CD4-positive, CD25-positive, alpha-beta regulatory T cell (primary cell): ENCODE results near the gene COQ8A. TPM values are rescaled to one million over a fixed set of nuclear protein-coding genes. Genes with fewer than 3 reads are reported as not detected.
"Not testable (repeated sequence)": the region's sequence is repeated elsewhere in the genome, so short reads cannot be mapped to it uniquely, and the experiment has no call there.

Experiments used
- ATAC-seq, 2 donors: fragments of 150-1000 bp; cut with Tn5 transposase; one replicate each; pipeline ENCODE4 v1.10.0; 2021; ENCODE audit warnings: low read depth in 2 of 2, moderate number of reproducible peaks in 2 of 2, moderate library complexity in 1 of 2
- DNase-seq, 3 donors: peaks; one replicate each; pipeline versions ENCODE4 v3.0.0 to v3.0.0-alpha.2; 2012 to 2022; ENCODE audit warnings: mixed read lengths in 1 of 3
- H3K27ac ChIP-seq: one replicate; pipeline ENCODE4 v1.7.0; 2013; ENCODE audit warnings: mild to moderate bottlenecking, low read length; ENCODE audit not compliant: insufficient read depth, poor library complexity, severe bottlenecking
- H3K27me3 ChIP-seq: one replicate; pipeline ENCODE4 v1.7.0; 2013; ENCODE audit warnings: low read length; ENCODE audit not compliant: control insufficient read depth, insufficient read depth
- H3K36me3 ChIP-seq: one replicate; pipeline ENCODE4 v1.7.0; 2013; ENCODE audit warnings: mild to moderate bottlenecking, low read length, moderate library complexity; ENCODE audit not compliant: control insufficient read depth, insufficient read depth
- H3K4me1 ChIP-seq: 2 replicates; pipeline ENCODE4 v1.7.0; 2013; ENCODE audit warnings: mild to moderate bottlenecking, low read length; ENCODE audit not compliant: insufficient read depth, control insufficient read depth, poor library complexity, severe bottlenecking
- H3K4me3 ChIP-seq: one replicate; pipeline ENCODE4 v1.7.0; 2013; ENCODE audit warnings: low read depth, mild to moderate bottlenecking, low read length, moderate library complexity
- H3K9me3 ChIP-seq, 2 experiments: 1 replicate in 1 of 2; 2 replicates in 1 of 2; pipeline ENCODE4 v1.7.0; 2013; ENCODE audit warnings: low read length in 2 of 2, mild to moderate bottlenecking in 1 of 2, moderate library complexity in 1 of 2; ENCODE audit not compliant: control insufficient read depth in 2 of 2
- H3K27ac Mint-ChIP-seq, 3 donors: one replicate each; pipeline ENCODE4 v1.8.0; 2020 to 2022; ENCODE audit warnings: mild to moderate bottlenecking in 3 of 3, mixed read lengths in 3 of 3, moderate library complexity in 2 of 3
- H3K27me3 Mint-ChIP-seq: one replicate; pipeline ENCODE4 v1.8.0; 2022; ENCODE audit warnings: mild to moderate bottlenecking, mixed read lengths
- H3K36me3 Mint-ChIP-seq: one replicate; pipeline ENCODE4 v1.8.0; 2020; ENCODE audit warnings: mixed read lengths
- H3K4me1 Mint-ChIP-seq, 4 donors: one replicate each; pipeline ENCODE4 v1.8.0; 2020 to 2022; ENCODE audit warnings: mixed read lengths in 4 of 4, mild to moderate bottlenecking in 1 of 4
- H3K4me3 Mint-ChIP-seq, 4 donors: one replicate each; pipeline ENCODE4 v1.8.0; 2020 to 2022; ENCODE audit warnings: mild to moderate bottlenecking in 4 of 4, mixed read lengths in 4 of 4, moderate library complexity in 3 of 4
- H3K9me3 Mint-ChIP-seq, 7 donors: one replicate each; pipeline ENCODE4 v1.8.0; 2020 to 2022; ENCODE audit warnings: mixed read lengths in 7 of 7, mild to moderate bottlenecking in 3 of 7, moderate library complexity in 2 of 7
- polyA plus RNA-seq, 4 donors: library from polyadenylated mRNA; unstranded; fragments of 300-500 nt; fragmentation: Illumina TruSeq; gene quantifications; one replicate each; pipeline ENCODE4 v1.2.3, GENCODE V29; 2021
- total RNA-seq: library from RNA; stranded (reverse); gene quantifications from one replicate; pipeline ENCODE4 v1.2.3, GENCODE V29; 2022

The COQ8A gene
- total and polyA plus RNA-seq, 5 donors from 2014 or later: 44.1 to 60.1 (median 54.4) TPM

DNA sequence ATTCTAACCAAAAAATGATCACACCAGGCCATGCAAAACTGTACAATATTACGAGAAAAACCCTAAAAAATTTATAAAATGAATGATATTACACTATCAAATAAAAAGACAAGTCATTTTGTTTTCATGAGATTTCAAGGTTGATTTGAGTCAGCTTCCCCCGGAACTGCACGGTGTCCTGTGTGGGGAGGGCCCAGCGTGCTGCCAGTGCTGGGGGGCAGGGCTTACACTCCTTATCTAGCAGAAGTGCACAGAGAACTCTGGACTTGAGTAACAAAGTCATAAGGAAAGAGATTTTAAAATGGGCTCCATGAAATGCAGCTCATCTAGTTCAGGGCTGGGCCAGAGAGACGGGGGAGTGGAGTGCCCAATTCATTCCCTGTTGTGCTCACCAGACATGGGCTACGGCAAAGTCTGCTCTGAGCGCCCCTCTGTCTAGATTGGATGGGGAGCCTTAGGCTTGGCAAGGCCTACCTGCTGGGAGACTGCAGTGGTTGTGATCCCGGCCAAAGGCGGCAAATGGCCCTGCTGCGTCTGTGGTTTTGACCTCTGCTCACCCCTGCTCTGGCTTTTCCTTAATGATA, 50.1 kb downstream of the COQ8A start:
- DNase-seq (peak; percentile 27 to 94 (median 54)), ATAC-seq (peak; percentile 94 to 96)
- peaks cover 22 to 45% (median 25%) of the 10 kb centered on the region in 4 donors for H3K4me1 Mint-ChIP-seq
- Histone ChIP-seq H3K27ac (peak overlapping the region; percentile 62), H3K4me3 (peak overlapping the region; percentile 56), H3K27me3 (no peaks in the 10 kb centered on the region), H3K9me3 (no peaks in the 10 kb centered on the region), H3K4me1 (peaks cover 36% of the 10 kb centered on the region), H3K36me3 (peaks cover 20% of the 10 kb centered on the region)
- H3K4me3 Mint-ChIP-seq: peak overlapping the region; percentile 20 to 78 (median 34)
- no peaks in the 10 kb centered on the region for H3K27me3 Mint-ChIP-seq
- peaks cover 13% of the 10 kb centered on the region for H3K36me3 Mint-ChIP-seq
- peak overlapping the region; percentile 87 to 95 (median 90) for H3K27ac Mint-ChIP-seq
- no peaks in the 10 kb centered on the region for H3K9me3 Mint-ChIP-seq

DNA sequence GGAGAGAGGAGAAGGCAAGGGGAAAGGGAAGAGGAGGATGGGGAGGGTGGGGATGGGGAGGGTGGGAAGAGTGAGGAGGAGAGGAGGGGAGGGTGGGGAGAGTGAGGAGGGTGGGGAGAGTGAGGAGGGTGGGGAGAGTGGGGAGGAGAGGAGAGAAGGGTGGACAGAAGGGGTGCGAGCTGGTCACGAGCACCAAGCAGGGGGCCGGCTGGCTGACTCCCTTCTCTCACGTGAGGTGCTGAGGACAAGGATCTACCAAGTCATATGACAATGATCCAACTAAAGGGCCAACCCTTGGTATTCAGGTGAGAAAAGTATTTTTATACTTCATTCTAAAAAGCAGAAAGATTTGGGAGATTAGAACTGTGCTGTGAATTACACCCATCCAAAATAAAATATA, 51.8 kb downstream of the COQ8A start:
- Mint-ChIP-seq H3K27me3 (no peaks in the 10 kb centered on the region), H3K4me3 (no peak overlapping the region), H3K4me1 (peaks cover 22 to 50% (median 30%) of the 10 kb centered on the region in 4 donors), H3K36me3 (peaks cover 1% of the 10 kb centered on the region), H3K27ac (no peak overlapping the region), H3K9me3 (no peaks in the 10 kb centered on the region)
- H3K27me3 ChIP-seq: no peaks in the 10 kb centered on the region
- DNase-seq (no peak), ATAC-seq (no peak)
- peaks cover 38% of the 10 kb centered on the region for H3K4me1 ChIP-seq
- H3K36me3 ChIP-seq: peaks cover 3% of the 10 kb centered on the region
- no peak overlapping the region for H3K4me3 ChIP-seq
- H3K9me3 ChIP-seq: no peaks in the 10 kb centered on the region
- H3K27ac ChIP-seq: no peak overlapping the region

DNA sequence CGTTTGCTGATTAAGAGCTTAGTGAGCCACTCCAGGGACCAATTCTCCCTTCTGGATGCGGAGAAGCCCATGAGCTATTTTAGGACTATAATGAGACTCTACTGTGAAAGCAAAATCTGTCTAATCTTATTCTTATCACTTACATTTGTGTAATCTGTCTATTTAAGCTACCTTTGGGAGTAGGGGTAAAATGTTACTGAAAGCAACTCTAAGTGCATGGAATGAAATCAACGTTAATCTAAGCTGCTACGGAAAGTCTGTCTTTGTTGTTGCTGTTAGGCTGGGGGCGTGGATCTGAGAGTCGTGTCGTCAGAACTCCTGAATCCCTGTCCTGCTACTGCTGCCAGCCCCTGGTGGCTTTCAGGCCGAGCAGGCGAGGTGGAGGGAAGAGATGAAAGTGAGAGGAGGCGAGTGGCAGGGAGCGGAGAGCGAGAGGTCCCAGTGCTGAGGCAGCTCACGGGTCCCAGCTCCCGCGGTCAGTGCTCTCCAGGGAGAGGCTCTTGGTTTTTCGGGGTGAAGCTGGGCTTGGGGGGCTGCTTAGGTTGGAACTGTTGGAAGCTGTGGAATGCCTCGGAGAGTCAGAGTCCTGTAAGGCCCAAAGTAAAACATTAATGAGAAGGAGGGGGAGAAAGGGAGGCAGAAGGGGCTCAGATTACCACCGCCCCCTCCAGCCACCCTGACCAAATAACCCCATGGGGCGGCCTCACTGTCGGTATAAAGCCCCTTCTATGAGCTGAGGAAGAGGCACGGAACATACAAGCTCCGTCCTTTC, 53.9 kb downstream of the COQ8A start:
- Mint-ChIP-seq H3K27me3 (peaks cover 5% of the 10 kb centered on the region), H3K4me1 (peaks cover 17 to 32% (median 23%) of the 10 kb centered on the region in 4 donors), H3K4me3 (no peak overlapping the region), H3K36me3 (no peaks in the 10 kb centered on the region), H3K9me3 (peaks cover 0 to 4% (median 2%) of the 10 kb centered on the region in 7 donors), H3K27ac (no peak overlapping the region)
- no peaks in the 10 kb centered on the region for H3K27me3 ChIP-seq
- DNase-seq (no peak), ATAC-seq (no peak)
- no peaks in the 10 kb centered on the region for H3K9me3 ChIP-seq
- no peaks in the 10 kb centered on the region for H3K36me3 ChIP-seq
- no peak overlapping the region for H3K27ac ChIP-seq
- peaks cover 22% of the 10 kb centered on the region for H3K4me1 ChIP-seq
- no peak overlapping the region for H3K4me3 ChIP-seq

DNA sequence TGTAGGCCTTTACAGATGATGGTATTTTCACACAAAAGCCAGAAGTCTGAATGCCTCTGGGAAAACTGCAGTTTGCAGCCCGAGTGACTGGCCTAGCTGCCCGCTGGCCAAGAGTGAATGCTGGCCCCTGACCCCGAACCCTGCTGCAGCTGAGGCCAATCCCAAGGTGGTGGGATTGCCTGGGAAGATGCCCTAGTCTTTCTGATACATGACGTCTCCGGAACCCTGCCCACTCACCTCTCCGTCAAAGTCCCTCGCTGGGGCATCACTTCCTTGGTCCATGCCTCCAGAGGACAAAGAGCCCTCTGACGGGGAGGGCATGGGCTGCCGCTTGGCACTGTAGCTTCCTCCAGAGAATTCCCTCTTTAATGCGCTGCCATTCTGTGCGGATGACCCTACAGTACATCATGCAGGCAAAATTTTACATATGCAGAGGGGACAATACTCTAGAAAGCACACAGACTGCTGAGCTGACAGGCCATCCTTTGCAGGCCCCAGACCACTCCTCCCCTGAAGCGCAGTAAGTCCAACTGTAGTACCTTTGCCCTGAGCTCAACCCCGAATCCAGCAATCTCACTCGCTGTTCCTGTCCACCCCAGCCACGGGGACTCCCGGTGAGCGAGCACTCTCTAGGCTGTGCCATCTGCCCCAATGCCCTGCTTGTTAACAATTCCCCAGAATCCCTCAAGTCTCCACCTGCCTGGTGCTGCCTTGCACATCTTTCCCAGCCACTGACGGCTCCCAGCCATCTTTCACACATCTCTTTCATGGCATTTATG, 54.7 kb downstream of the COQ8A start:
- Mint-ChIP-seq H3K4me3 (peak overlapping the region in 1 of 4 donors; percentile 12), H3K4me1 (peaks cover 11 to 24% (median 16%) of the 10 kb centered on the region in 4 donors), H3K9me3 (peaks cover 0 to 4% (median 2%) of the 10 kb centered on the region in 7 donors), H3K27ac (peak overlapping the region in 2 of 3 donors; percentile 16 to 70), H3K36me3 (no peaks in the 10 kb centered on the region), H3K27me3 (peaks cover 5% of the 10 kb centered on the region)
- no peaks in the 10 kb centered on the region for H3K36me3 ChIP-seq
- no peaks in the 10 kb centered on the region for H3K9me3 ChIP-seq
- DNase-seq: no peak
- H3K4me3 ChIP-seq: no peak overlapping the region
- H3K27me3 ChIP-seq: no peaks in the 10 kb centered on the region
- no peak overlapping the region for H3K27ac ChIP-seq
- no peak for ATAC-seq
- peaks cover 15% of the 10 kb centered on the region for H3K4me1 ChIP-seq

DNA sequence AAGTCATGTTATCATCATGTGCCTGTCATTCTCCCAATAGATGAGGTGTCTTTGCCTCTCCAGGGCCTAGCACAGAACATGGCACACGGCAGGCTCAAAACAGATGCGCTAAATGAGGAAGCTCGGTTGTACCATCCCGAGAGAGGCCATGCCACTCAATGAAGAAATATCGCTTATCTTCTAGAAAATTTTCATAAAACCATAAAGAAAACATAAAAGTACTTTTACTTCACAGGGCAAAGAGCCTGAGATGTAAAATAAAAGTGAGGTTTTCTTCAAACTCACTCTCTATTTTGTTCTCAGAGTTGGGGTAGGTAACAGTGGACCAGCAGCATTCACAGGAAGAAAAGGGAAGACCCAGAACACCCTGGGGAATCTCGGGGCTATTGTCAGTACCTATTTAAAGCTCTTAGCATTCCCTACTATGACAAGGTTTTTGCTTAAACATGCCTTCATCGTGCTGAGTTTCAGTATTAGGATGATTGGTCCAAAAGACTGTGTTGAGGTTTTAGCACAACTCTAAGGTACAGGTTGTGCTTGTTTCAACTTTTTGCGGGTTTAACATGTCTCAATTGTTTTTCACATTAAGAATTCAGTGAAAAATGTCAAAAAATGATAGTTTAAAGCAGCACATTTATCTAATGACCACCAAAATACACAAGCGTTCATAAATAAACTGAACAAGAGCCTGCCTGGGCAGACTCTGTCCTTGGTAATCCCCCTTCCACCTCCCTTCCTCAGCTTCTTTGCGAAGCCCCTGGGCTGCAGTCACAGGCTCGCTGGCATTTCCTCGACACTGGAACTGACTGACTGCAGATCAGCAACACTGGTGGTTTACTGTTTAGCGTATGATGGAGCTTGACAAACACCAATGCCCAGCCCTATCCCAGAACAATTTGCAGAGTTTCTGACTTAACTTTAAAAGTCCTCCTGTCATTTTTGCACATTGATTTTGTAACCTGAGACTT, 55.6 kb downstream of the COQ8A start:
- H3K27ac ChIP-seq: no peak overlapping the region
- no peaks in the 10 kb centered on the region for H3K36me3 ChIP-seq
- H3K4me1 ChIP-seq: peaks cover 6% of the 10 kb centered on the region
- Mint-ChIP-seq H3K27ac (peak overlapping the region; percentile 6 to 70 (median 20)), H3K9me3 (peaks cover 0 to 4% (median 2%) of the 10 kb centered on the region in 7 donors), H3K27me3 (peaks cover 5% of the 10 kb centered on the region), H3K4me1 (peaks cover 3 to 16% (median 7%) of the 10 kb centered on the region in 4 donors), H3K36me3 (no peaks in the 10 kb centered on the region), H3K4me3 (peak overlapping the region in 3 of 4 donors; percentile 12 to 60 (median 31))
- no peaks in the 10 kb centered on the region for H3K9me3 ChIP-seq
- peak in 1 of 3 donors; percentile 20 for DNase-seq
- ATAC-seq: no peak
- H3K4me3 ChIP-seq: peak overlapping the region; percentile 21
- no peaks in the 10 kb centered on the region for H3K27me3 ChIP-seq

DNA sequence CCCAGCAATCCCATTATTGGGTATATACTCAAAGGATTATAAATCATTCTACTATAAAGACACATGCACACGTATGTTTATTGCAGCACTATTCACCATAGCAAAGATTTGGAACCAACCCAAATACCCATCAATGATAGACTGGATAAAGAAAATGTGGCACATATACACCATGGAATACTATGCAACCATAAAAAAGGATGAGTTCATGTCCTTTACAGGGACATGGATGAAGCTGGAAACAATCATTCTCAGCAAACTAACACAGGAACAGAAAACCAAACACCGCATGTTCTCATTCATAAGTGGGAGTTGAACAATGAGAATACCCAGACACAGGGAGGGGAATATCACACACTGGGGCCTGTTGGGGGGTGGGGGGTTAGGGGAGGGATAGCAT, 59.5 kb downstream of the COQ8A start:
- not testable (repeated sequence) for H3K36me3 ChIP-seq, H3K27me3 Mint-ChIP-seq, H3K27me3 ChIP-seq, H3K27ac ChIP-seq, H3K27ac Mint-ChIP-seq, H3K36me3 Mint-ChIP-seq, H3K9me3 Mint-ChIP-seq, H3K4me3 ChIP-seq, DNase-seq, ATAC-seq, H3K4me1 ChIP-seq, H3K4me3 Mint-ChIP-seq, H3K9me3 ChIP-seq
- peaks cover 0 to 13% (median 5%) of the 10 kb centered on the region in 4 donors for H3K4me1 Mint-ChIP-seq

DNA sequence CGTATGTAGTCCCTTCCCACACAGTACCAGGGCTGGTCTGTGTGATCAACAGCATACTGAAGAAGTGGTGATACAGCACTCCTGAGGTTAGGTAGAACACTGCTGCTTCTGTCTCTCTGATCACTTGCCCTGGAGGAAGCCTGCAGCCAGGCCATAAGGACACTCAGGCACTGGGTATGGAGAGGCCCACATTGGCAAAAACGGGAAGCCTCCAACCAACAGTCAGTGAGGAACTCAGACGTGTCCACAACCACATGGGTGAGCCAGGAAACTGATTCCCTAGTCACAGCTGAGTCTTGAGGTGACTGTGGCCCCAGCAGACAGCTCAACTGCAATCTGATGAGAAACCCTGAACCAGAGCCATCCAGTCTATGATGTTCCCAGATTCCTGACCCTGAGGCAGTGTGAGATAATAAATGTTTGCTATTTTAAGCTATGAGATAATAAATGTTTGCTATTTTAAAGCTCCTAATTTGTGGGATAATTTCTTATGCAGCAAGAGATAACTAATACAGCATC, 62.5 kb downstream of the COQ8A start:
- Histone ChIP-seq H3K27me3 (no peaks in the 10 kb centered on the region), H3K9me3 (no peaks in the 10 kb centered on the region), H3K27ac (no peak overlapping the region), H3K36me3 (no peaks in the 10 kb centered on the region), H3K4me3 (no peak overlapping the region), H3K4me1 (no peaks in the 10 kb centered on the region)
- ATAC-seq (no peak), DNase-seq (no peak)
- peaks cover 15% of the 10 kb centered on the region for H3K27me3 Mint-ChIP-seq
- H3K4me3 Mint-ChIP-seq: no peak overlapping the region
- H3K4me1 Mint-ChIP-seq: no peaks in the 10 kb centered on the region
- peaks cover 0 to 6% (median 1%) of the 10 kb centered on the region in 7 donors for H3K9me3 Mint-ChIP-seq
- H3K36me3 Mint-ChIP-seq: no peaks in the 10 kb centered on the region
- H3K27ac Mint-ChIP-seq: no peak overlapping the region
